ENCODE results near the gene MACROD2.

MACROD2 gene

GRCh38 chr20:14881518-14881917, 886.2 kb downstream of the MACROD2 start:
- TF ChIP-seq CTCF (IDR thresholded peaks at IDR 0.05; ENCODE audit: extremely low read depth, missing control alignments) = no peak
- no peak for DNase-seq (ENCODE audit: low spot score)

- no peak for TF ChIP-seq CTCF (IDR thresholded peaks at IDR 0.05; ENCODE audit: extremely low read depth, missing control alignments)
- DNase-seq (ENCODE audit: low spot score) = no peak
These were observed 886.8 kb downstream of the MACROD2 start for GRCh38 chr20:14882157-14882556.

- no peak for DNase-seq (ENCODE audit: low spot score)
- TF ChIP-seq CTCF (IDR thresholded peaks at IDR 0.05; ENCODE audit: extremely low read depth, missing control alignments) = no peak
These were observed 887.5 kb downstream of the MACROD2 start for GRCh38 chr20:14882846-14883245.

GRCh38 chr20:14883324-14883723, 888.0 kb downstream of the MACROD2 start:
- no peak for TF ChIP-seq CTCF (IDR thresholded peaks at IDR 0.05; ENCODE audit: extremely low read depth, missing control alignments)
- no peak for DNase-seq (ENCODE audit: low spot score)

GRCh38 chr20:14885661-14886060, 890.3 kb downstream of the MACROD2 start:
- no peak for DNase-seq (ENCODE audit: low spot score)
- no peak for TF ChIP-seq CTCF (IDR thresholded peaks at IDR 0.05; ENCODE audit: extremely low read depth, missing control alignments)

GRCh38 chr20:14888134-14888533, 892.8 kb downstream of the MACROD2 start:
- DNase-seq (ENCODE audit: low spot score) = no peak
- TF ChIP-seq CTCF (IDR thresholded peaks at IDR 0.05; ENCODE audit: extremely low read depth, missing control alignments) = no peak

GRCh38 chr20:14889496-14890255, 894.4 kb downstream of the MACROD2 start:
- DNase-seq (ENCODE audit: low spot score) = no peak
- TF ChIP-seq CTCF (IDR thresholded peaks at IDR 0.05; ENCODE audit: extremely low read depth, missing control alignments) = no peak
